Measurements from ENCODE around the gene ME3. TPM values are rescaled to one million over a fixed set of nuclear protein-coding genes. Genes with fewer than 3 reads are reported as not detected.

The ME3 gene
- polyA plus RNA-seq, 2 of the 4 experiments (the other 2 are of a cell fraction) = 19.7 to 22.3 TPM

DNA sequence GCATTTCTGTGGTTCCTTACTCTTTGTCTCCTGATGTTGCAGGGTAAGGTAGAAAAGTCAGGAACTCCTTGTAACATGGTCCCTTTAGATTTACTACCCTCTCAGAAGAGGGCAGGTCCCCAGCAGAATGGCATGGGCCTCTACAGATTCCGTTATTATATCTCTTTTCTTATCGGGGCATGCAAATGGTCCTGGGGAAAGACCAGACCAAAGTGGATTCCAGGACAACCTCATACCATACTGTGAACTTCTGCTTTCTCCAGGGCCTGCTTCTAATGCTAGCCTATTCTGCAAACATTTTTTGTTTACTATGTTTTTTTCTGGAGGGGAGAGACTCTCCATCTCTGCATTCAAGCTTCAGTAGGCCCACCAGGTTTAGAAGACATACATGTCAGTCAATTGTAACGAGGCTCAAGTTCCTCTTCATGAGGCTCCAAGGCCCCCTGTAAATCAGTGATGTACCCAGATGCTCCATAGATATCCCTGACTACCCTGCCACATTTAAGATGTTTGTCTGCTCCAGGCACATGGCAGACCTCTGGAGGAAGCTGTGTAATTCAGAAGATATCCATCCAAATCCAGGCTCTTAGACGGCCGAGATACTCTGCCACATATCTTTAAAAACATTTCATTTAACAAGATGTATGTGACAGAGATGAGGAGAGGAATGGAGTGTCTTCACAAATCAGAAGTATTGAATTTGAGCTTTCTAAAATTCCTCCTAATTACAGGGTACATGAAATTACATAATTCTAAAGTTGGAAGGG lies 8.5 kb upstream of the ME3 start:
- Histone ChIP-seq H3K4me1 (no peaks in the 10 kb centered on the region), H3K4me2 (no peak overlapping the region), H3K27ac (peak overlapping the region in 1 of 2 experiments; percentile 30; a peak in 1 of 6 replicates), H3K9me3 (no peaks in the 10 kb centered on the region), H3K4me3 (no peak overlapping the region)
- ATAC-seq (no peak), FAIRE-seq (no peak), DNase-seq (ENCODE audit: low read depth in 1 of 2, low spot score in 1 of 2) (no peak)
- CTCF ChIA-PET = interaction anchor here (1.3 to 7.3 kb wide), 2 partner anchors 13 kb away, joined by 4 to 40 read pairs; no protein-coding TSS in a partner anchor
- WGBS (ENCODE audit: missing lambda C conversion rate) = 85% methylated on average over 5 of the region's 5 CpGs
- no peak for TF ChIP-seq JUN (IDR thresholded peaks at IDR 0.05)
- no peak for TF ChIP-seq CHD2 (IDR thresholded peaks at IDR 0.05; ENCODE audit: low read length, partially characterized antibody)
- TF ChIP-seq, protein P1, sequence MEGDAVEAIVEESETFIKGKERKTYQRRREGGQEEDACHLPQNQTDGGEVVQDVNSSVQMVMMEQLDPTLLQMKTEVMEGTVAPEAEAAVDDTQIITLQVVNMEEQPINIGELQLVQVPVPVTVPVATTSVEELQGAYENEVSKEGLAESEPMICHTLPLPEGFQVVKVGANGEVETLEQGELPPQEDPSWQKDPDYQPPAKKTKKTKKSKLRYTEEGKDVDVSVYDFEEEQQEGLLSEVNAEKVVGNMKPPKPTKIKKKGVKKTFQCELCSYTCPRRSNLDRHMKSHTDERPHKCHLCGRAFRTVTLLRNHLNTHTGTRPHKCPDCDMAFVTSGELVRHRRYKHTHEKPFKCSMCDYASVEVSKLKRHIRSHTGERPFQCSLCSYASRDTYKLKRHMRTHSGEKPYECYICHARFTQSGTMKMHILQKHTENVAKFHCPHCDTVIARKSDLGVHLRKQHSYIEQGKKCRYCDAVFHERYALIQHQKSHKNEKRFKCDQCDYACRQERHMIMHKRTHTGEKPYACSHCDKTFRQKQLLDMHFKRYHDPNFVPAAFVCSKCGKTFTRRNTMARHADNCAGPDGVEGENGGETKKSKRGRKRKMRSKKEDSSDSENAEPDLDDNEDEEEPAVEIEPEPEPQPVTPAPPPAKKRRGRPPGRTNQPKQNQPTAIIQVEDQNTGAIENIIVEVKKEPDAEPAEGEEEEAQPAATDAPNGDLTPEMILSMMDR (IDR thresholded peaks at IDR 0.05) = no peak
- POLR2A ChIA-PET = interaction anchor here (2.1 kb wide), 1 partner anchor 8 kb away, joined by 7 read pairs; the partner anchor contains the start of gene ME3

DNA sequence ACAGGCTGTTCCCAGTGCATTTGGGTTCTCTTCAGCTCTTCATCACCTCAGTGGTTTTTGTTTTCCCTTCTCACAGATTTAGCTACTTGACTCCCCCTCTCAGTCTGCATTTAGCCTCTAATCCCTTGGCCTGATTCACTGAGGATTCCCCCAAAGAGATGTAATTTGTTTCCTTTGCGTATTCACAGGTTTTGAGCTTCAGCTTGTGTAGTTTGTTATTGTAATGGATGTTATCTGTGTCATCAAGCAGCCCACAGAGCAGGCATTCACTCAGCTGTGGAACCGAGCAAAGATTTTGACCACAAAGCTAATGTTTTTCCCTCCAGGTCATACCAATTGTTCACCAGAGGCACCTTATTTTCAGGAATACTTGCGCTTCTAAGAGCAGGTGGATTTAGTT lies 6.4 kb upstream of the ME3 start:
- TF ChIP-seq HOXB13 (CRISPR knock-in tag; IDR thresholded peaks at IDR 0.05; ENCODE audit: low read depth) = no peak
- TF ChIP-seq NPAS2 (CRISPR knock-in tag; IDR thresholded peaks at IDR 0.05; ENCODE audit: borderline replicate concordance) = no peak
- TF ChIP-seq, protein P2, sequence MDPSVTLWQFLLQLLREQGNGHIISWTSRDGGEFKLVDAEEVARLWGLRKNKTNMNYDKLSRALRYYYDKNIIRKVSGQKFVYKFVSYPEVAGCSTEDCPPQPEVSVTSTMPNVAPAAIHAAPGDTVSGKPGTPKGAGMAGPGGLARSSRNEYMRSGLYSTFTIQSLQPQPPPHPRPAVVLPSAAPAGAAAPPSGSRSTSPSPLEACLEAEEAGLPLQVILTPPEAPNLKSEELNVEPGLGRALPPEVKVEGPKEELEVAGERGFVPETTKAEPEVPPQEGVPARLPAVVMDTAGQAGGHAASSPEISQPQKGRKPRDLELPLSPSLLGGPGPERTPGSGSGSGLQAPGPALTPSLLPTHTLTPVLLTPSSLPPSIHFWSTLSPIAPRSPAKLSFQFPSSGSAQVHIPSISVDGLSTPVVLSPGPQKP (IDR thresholded peaks at IDR 0.05; ENCODE audit: low read depth, low read length) = no peak
- no peak for TF ChIP-seq NFE2L2 (conservative IDR thresholded peaks at IDR 0.05; ENCODE audit: low read length)
- Histone ChIP-seq H3K27ac (peak overlapping the region in 1 of 2 experiments; percentile 56; a peak in 3 of 6 replicates), H3K4me3 (no peak overlapping the region), H3K4me2 (no peak overlapping the region), H3K9me3 (no peaks in the 10 kb centered on the region), H3K4me1 (peaks cover 1% of the 10 kb centered on the region; the same call in 1 of the 3 replicates)
- ATAC-seq (no peak), DNase-seq (ENCODE audit: low read depth in 1 of 2, low spot score in 1 of 2) (no peak), FAIRE-seq (no peak)
- CTCF ChIA-PET = interaction anchor here (0.9 to 7.3 kb wide), 6 partner anchors 15 to 318 kb away, joined by 3 to 40 read pairs (median 3); no protein-coding TSS in a partner anchor
- POLR2A ChIA-PET = interaction anchor here (2.0 kb wide), 1 partner anchor 122 kb away, joined by 4 read pairs; the partner anchor contains the start of gene PRSS23
- 87% methylated on average over 3 of the region's 3 CpGs for WGBS (ENCODE audit: missing lambda C conversion rate)

DNA sequence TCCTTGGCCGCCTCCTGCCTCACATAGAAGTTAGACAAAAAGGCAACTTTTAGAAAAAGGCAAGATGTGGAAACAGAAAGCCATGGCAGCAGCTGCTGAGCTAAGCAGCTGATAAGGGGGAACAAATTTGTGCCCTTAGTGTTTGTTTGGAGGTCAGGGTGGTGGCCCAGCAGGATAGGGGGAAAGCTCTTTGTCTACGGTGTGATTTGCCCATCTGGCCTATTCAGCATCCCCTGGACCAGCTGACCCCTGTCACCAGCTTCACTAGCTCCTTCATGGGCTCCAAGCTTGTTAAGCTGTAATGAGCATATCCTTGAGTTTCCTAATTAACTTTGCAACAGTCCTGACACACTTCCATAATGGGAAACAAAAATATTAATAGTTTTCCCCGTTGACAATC lies 5.9 kb upstream of the ME3 start:
- ChIA-PET POLR2A (interaction anchor here (2.0 kb wide), 1 partner anchor 122 kb away, joined by 4 read pairs; the partner anchor contains the start of gene PRSS23), CTCF (interaction anchor here (1.1 to 7.3 kb wide), 4 partner anchors 16 to 121 kb away, joined by 3 to 40 read pairs (median 4); no protein-coding TSS in a partner anchor)
- 89% methylated on average over 3 of the region's 3 CpGs for WGBS (ENCODE audit: missing lambda C conversion rate)
- FAIRE-seq = no peak
- Histone ChIP-seq H3K9me3 (no peaks in the 10 kb centered on the region), H3K4me2 (no peak overlapping the region), H3K4me3 (no peak overlapping the region), H3K27ac (peak overlapping the region in 1 of 2 experiments; percentile 56; a peak in 1 of 6 replicates), H3K4me1 (peaks cover 5% of the 10 kb centered on the region; the same call in 1 of the 3 replicates)
- TF ChIP-seq CEBPB (IDR thresholded peaks at IDR 0.05) (no peak), NFE2L2 (conservative IDR thresholded peaks at IDR 0.05; ENCODE audit: low read length) (no peak), FOSB (CRISPR knock-in tag; IDR thresholded peaks at IDR 0.05) (no peak), EHMT2 (IDR thresholded peaks at IDR 0.05; ENCODE audit: low read depth) (no peak), NPAS2 (CRISPR knock-in tag; IDR thresholded peaks at IDR 0.05; ENCODE audit: borderline replicate concordance) (no peak), JUN (IDR thresholded peaks at IDR 0.05) (no peak), POLR2AphosphoS2 (conservative IDR thresholded peaks at IDR 0.05; ENCODE audit: low read length) (no peak), ESRRA (IDR thresholded peaks at IDR 0.05; ENCODE audit: borderline replicate concordance, low read length) (no peak), SMC3 (IDR thresholded peaks at IDR 0.05) (no peak)
- TF ChIP-seq, protein P3, sequence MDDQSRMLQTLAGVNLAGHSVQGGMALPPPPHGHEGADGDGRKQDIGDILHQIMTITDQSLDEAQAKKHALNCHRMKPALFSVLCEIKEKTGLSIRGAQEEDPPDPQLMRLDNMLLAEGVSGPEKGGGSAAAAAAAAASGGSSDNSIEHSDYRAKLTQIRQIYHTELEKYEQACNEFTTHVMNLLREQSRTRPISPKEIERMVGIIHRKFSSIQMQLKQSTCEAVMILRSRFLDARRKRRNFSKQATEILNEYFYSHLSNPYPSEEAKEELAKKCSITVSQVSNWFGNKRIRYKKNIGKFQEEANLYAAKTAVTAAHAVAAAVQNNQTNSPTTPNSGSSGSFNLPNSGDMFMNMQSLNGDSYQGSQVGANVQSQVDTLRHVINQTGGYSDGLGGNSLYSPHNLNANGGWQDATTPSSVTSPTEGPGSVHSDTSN (IDR thresholded peaks at IDR 0.05) = no peak
- TF ChIP-seq, protein P1 (IDR thresholded peaks at IDR 0.05) = no peak
- DNase-seq (ENCODE audit: low read depth in 1 of 2, low spot score in 1 of 2) = no peak
- ATAC-seq = no peak

Data from A549 (cell line).